Left lung (tissue), 10 donors: ENCODE results near the gene APOM. TPM values are rescaled to one million over a fixed set of nuclear protein-coding genes. Genes with fewer than 3 reads are reported as not detected.

Experiments used
- ATAC-seq: fragments of 200-7000 bp; cut with Tn5 transposase; one replicate; pipeline ENCODE4 v1.9.1; 2020; ENCODE audit warnings: moderate library complexity
- DNase-seq, 4 donors: peaks; one replicate each; pipeline ENCODE4 v3.0.0-alpha.2; 2013 to 2020
- H3K27ac ChIP-seq, 2 donors: fragments of 200-600 bp; sonication (generic) in 1 of 2; one replicate each; pipeline versions ENCODE4 v1.5.0 to v1.8.0; 2020 to 2021
- H3K27me3 ChIP-seq, 2 donors: fragments of 200-600 bp; sonication (generic) in 1 of 2; one replicate each; pipeline versions ENCODE4 v1.5.0 to v1.8.0; 2020 to 2021
- H3K36me3 ChIP-seq, 2 donors: fragments of 200-600 bp; sonication (generic) in 1 of 2; one replicate each; pipeline versions ENCODE4 v1.5.0 to v1.8.0; 2020 to 2021
- H3K4me1 ChIP-seq, 2 donors: fragments of 200-600 bp; one replicate each; pipeline ENCODE4 v1.8.0; 2021
- H3K4me3 ChIP-seq, 2 donors: fragments of 200-600 bp; sonication (generic) in 1 of 2; one replicate each; pipeline versions ENCODE4 v1.5.0 to v1.8.0; 2020 to 2021; ENCODE audit warnings: mild to moderate bottlenecking in 1 of 2
- H3K9me3 ChIP-seq, 2 donors: fragments of 200-600 bp; sonication (generic) in 1 of 2; one replicate each; pipeline versions ENCODE4 v1.5.0 to v1.8.0; 2020 to 2021
- CTCF ChIP-seq, 2 donors: fragments of 200-600 bp; sonication (generic) in 1 of 2; IDR thresholded peaks; one replicate each; pipeline versions ENCODE4 v1.5.0 to v1.8.0; 2021; ENCODE audit warnings: antibody characterized with exemption in 2 of 2
- intact Hi-C, 2 donors: fragments of 100-400 bp; cut with DNase I; formaldehyde crosslinking; loops; one replicate each; pipeline versions ENCODE4 v1.11.2 to v1.14.2; 2022
- polyA plus RNA-seq, 6 donors: library from polyadenylated mRNA; unstranded; fragments of 120-200 nt; gene quantifications; one replicate each; pipeline ENCODE4 v1.2.1, GENCODE V29; 2013; ENCODE audit not compliant: insufficient read length in 6 of 6
- total RNA-seq, 2 donors: library from RNA; stranded (reverse); fragmentation: NEBNext Ultra II Directional; extraction: Animal tissue kit (Norgen Biotek cat#: 25700); gene quantifications; one replicate each; pipeline ENCODE4 v1.2.1, GENCODE V29; 2021
- donor health status: DM: no; HTN: yes; CAD: no.
- donor health status: DM: no; HTN: no; CAD: no.

APOM gene
- total and polyA plus RNA-seq, 8 donors: 1.0 to 8.0 (median 5.5) TPM

GRCh38 chr6:31689249-31690110 is 33.8 kb downstream of the APOM start:
- no peaks in the 10 kb centered on the region for H3K9me3 ChIP-seq
- no peak for DNase-seq
- intact Hi-C loops: no loop called here
- H3K36me3 ChIP-seq: peaks cover 0 to 100% of the 10 kb centered on the region in 2 donors
- no peak for ATAC-seq
- no peaks in the 10 kb centered on the region for H3K4me1 ChIP-seq
- H3K27ac ChIP-seq: no peak overlapping the region
- H3K4me3 ChIP-seq: no peak overlapping the region
- no peak for TF ChIP-seq CTCF (IDR thresholded peaks at IDR 0.05)
- H3K27me3 ChIP-seq: no peaks in the 10 kb centered on the region

DNA sequence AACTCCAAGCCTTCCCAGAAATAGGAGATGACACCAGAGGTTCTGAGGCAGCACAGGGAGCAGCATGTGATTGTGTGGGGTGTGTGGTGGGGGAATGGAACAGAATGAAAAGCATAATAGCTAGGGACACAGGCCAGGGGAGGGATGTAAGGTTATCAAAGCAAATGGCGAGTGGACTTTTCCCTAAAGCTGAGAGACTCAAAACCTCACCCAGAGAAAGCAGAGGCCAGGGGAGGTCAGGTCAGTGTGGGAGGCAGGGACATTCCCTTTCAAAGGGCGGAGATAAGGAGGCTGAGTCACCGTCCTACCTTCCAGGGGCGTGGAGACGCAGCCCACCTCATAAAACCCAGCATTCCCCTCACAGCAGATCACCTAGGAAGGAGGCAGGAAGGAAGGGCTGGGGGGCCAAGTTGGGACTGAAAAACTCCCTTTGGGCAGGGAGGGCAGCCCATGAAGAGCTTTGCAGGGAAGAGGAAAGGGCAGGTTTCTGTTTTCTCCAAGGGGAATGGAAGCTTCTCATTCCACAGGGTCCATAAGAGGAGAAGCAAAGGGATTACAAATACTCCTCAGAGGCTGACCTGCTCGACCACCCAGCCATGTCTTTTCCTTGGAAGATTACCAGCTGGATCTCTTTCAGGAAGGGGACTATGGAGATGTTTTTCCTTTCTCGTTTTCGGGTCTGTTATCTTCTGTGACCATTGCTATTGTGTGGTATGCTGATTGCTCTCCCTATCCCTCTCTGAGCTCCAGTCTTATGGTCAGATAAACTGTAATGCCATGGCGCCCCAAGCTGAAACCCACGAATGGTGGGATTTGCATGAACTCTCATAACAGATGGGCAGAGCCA is 34.8 kb downstream of the APOM start:
- Histone ChIP-seq H3K27ac (no peak overlapping the region), H3K4me3 (no peak overlapping the region), H3K27me3 (no peaks in the 10 kb centered on the region), H3K9me3 (no peaks in the 10 kb centered on the region), H3K4me1 (no peaks in the 10 kb centered on the region), H3K36me3 (peaks cover 0 to 100% of the 10 kb centered on the region in 2 donors)
- no peak for DNase-seq
- intact Hi-C loops: no loop called here
- TF ChIP-seq CTCF (IDR thresholded peaks at IDR 0.05): no peak
- peak; percentile 25 for ATAC-seq

DNA sequence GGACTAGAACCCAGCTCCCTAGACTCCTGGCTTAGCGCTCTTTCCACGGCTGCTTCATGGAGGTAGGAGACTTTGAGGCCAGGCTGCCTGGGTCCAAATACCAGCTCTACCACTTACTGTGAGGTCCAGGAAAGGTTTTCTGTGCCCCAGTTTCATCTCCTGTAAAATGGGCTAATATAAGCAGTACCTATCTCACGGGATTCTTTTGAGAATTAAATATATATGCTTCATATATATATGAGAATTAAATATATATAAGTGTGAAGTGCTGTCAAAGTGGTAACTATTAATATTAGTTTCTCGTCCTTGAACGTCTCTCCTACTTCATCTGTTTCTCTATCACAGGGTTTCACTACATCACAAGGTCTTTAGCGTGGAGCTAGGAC is 35.4 kb downstream of the APOM start:
- H3K4me1 ChIP-seq: no peaks in the 10 kb centered on the region
- H3K27me3 ChIP-seq: no peaks in the 10 kb centered on the region
- intact Hi-C loops: no loop called here
- no peak overlapping the region for H3K4me3 ChIP-seq
- peaks cover 0 to 100% of the 10 kb centered on the region in 2 donors for H3K36me3 ChIP-seq
- no peak for ATAC-seq
- no peak for DNase-seq
- H3K27ac ChIP-seq: no peak overlapping the region
- H3K9me3 ChIP-seq: no peaks in the 10 kb centered on the region
- no peak for TF ChIP-seq CTCF (IDR thresholded peaks at IDR 0.05)

- H3K27ac ChIP-seq: no peak overlapping the region
- H3K4me1 ChIP-seq: no peaks in the 10 kb centered on the region
- no peaks in the 10 kb centered on the region for H3K9me3 ChIP-seq
- no peak overlapping the region for H3K4me3 ChIP-seq
- no peak for DNase-seq
- ATAC-seq: no peak
- intact Hi-C loops: no loop called here
- no peak for TF ChIP-seq CTCF (IDR thresholded peaks at IDR 0.05)
- H3K36me3 ChIP-seq: peaks cover 0 to 100% of the 10 kb centered on the region in 2 donors
- no peaks in the 10 kb centered on the region for H3K27me3 ChIP-seq
These were observed 35.9 kb downstream of the APOM start for GRCh38 chr6:31691564-31692108.

GRCh38 chr6:31692353-31692752 is 36.7 kb downstream of the APOM start:
- DNase-seq (no peak), ATAC-seq (no peak)
- Histone ChIP-seq H3K9me3 (no peaks in the 10 kb centered on the region), H3K36me3 (peaks cover 0 to 97% of the 10 kb centered on the region in 2 donors), H3K27ac (no peak overlapping the region), H3K4me1 (no peaks in the 10 kb centered on the region), H3K27me3 (no peaks in the 10 kb centered on the region), H3K4me3 (no peak overlapping the region)
- intact Hi-C loops: no loop called here
- TF ChIP-seq CTCF (IDR thresholded peaks at IDR 0.05): no peak
